ENCODE results near the gene IGFN1.
"Not testable (repeated sequence)": the region's sequence is repeated elsewhere in the genome, so short reads cannot be mapped to it uniquely, and the experiment has no call there.

Gene IGFN1

GRCh38 chr1:201190624-201191051, at the start of gene IGFN1:
Gene IGFN1 (plus strand): TSS chr1:201190824. CDS start chr1:201193294, 2,470 bp downstream.
- no peak for DNase-seq (ENCODE audit: low spot score)

- no peak for DNase-seq (ENCODE audit: low spot score)
Observed at GRCh38 chr1:201140941-201141260, 49.7 kb upstream of the IGFN1 start.

DNA sequence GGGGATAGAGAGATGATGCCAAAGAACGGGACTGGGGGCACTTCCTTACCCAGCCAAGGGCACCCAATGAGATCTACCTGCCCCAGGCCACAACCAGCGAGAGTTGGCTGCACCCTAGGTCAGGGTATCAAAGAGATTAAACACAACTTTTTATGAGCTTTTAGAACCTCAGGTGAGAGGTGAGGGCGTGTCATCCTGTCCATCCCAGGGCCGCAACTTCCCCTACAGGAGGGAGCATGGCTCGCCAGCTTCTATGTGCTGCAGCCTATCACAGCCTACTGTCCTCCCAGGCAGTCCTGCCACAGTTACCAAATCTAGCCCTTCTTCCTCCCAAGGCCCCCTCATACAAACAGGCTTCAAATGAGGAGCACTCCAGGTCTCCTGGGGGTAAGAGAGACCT, 49.2 kb upstream of the IGFN1 start:
- DNase-seq (ENCODE audit: low spot score), result no peak

GRCh38 chr1:201142011-201142848, 48.4 kb upstream of the IGFN1 start:
- DNase-seq (ENCODE audit: low spot score), result no peak

- no peak for DNase-seq (ENCODE audit: low spot score)
Observed at GRCh38 chr1:201142849-201143725, 47.5 kb upstream of the IGFN1 start.

DNA sequence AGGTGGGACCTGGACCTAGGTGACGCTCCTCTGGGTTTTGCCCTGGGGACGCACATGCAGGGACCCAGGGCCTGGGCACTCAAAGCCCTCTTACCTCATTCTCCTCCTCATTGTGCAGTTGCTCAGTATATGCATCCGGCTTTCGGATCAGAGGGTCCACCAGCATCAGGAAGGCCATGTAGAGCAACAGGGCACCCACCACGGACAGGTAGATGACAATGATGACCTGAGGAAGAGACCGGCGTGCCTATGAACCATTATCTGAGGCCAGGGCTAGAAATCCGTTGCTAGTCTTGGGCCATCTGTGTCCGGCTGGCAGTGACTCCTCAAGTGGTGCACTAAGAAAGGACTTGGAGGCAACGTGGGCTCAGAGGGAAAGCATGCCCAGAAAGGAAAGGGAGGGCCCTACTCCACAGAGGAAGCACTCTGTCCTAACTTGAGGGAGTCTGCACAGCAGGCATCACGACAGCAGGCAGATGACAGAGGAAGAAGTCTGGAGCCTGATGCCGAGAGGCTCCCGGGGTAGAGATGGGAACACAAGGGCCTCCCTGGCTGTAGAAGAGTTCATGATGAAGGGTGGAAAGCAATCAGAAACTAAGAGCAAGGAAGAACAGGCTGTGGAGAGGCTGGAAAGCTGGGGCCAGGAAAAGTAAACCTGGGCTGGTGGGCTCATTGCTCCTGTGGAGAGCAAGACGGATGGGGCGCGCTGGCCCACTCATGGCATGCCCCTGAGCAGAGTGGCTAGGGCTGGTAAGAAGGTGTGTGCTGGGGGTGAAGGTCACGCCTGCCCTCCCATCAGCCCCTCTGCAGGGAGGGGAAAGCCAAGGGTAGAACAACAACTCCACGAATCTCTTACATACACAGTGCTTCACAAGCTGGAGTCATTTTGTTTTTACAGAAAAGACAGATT, 46.6 kb upstream of the IGFN1 start:
- DNase-seq (ENCODE audit: low spot score), result no peak

- no peak for DNase-seq (ENCODE audit: low spot score)
Observed at GRCh38 chr1:201144701-201145100, 45.9 kb upstream of the IGFN1 start.

DNA sequence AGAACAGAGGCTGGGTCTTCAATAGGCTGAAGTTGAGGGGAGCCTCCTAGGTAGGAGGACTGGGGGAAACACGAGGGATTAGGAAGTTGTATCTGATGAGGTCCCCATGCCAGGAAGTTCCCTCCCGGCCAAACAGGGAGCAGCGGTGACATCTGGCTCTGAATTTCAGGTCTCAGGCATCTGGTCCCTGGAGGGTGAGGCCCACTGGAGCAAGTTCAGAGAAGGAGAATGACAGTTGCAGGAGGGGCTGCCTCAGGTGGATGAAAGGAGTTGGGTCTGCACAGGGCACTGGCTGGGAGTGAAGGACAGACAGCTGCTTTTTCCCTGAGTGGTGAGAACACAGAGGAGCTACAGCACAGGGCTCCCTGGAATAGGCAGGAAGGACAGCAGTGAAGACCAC, 45.5 kb upstream of the IGFN1 start:
- DNase-seq (ENCODE audit: low spot score), result no peak

DNA sequence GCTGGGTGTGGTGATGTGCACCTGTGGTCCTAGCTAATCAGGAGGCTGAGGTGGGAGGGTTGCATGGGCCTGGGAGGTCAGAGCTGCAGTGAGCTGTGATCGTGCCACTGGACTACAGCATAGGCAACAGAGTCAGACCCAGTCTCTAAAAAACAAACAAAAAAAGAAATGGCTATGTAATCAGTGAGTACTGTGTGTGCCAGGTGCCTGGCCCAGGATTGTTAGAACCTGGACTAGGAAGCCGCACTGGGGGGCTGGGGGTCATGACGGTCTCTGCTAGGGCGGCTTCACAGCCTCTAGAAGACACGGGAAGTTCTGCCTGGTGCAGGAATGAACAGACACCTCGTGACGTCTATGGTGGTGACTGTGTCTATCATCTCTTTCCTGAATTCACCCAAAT, 44.8 kb upstream of the IGFN1 start:
- no peak for DNase-seq (ENCODE audit: low spot score)

GRCh38 chr1:201146626-201147390, 43.8 kb upstream of the IGFN1 start:
- DNase-seq (ENCODE audit: low spot score), result no peak

- no peak for DNase-seq (ENCODE audit: low spot score)
Observed at GRCh38 chr1:201147396-201148015, 43.1 kb upstream of the IGFN1 start.

- no peak for DNase-seq (ENCODE audit: low spot score)
Observed at GRCh38 chr1:201149400-201149799, 41.2 kb upstream of the IGFN1 start.

DNA sequence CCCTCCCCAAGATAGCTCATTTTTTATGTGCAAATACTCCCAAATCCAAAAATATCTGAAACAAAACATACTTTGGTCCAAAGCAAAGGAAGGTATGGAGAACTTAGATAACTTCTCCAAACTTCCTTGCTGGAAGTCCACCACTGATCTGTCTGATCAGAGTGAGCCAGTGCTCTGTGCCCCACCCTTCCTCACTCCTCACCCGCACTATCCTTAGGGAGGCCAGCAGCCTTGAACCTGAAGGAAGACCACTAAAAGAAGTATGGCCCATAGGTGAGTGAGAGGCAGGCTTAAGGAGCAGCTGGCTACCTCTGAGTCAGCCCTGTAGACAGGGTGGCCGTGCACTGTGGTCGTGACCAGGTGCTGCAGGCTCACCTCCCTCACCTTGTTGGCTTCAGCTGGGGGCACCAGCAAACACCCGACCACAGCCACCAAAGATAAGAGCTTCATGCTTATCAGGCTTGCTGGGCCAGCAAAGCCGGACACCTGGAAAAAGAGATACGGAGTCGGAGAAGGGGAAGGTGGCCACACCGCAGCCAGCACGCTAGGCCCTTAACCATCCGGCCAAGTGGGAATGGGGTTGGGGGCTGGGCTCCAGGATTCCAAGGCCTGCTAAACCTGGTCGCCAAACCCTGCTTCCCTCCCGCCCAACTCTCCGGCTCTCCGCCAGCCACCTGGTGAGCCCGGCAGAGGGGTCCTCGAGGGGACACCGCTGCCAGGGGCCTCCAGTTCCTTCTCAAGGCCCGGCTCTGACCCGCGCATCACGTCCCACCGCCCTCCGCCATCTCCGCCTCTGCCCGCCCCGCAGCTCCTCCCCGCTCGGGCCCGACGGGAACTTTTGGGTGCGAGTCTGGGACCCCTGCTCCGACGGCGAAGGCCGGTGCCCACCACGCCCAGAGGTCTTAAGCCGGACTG, 36.9 kb upstream of the IGFN1 start:
- no peak for DNase-seq (ENCODE audit: low spot score)

DNA sequence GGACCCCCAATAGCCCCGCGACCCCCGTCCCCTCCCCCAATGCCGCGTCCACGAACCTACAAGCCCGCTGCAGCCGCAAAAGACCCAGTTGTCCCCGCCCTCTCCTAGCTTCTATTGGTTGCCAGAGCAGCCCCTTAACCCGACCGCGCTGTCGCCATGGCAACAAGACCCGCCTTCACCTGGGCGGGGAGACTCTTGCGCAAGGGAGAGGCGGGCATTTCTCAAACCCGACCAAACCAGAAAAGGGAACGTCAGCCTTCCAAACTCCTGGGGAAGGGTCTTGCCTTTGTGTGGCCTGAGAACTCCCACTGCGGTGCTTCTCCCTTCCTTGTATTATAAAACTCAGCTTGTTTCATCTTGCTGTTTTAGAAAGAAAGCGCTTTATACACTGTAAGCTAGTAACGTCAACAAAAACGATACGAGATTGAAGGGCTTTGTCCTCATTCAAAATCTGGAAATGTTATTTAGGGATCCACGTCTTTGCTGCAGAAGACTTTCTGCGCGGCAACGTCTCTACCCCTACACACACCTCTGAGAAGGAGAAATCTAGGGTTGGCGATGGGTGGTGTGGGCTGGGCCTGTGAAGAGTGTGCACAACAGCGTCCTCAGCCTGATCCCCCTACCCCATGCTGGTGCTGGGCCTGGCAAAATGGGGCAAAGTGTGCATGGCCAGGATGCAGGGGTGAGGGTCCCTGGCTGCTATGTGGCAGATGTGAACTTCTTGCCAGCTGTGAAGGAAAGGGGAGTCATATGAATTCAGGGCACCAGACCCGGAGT, 36.0 kb upstream of the IGFN1 start, which contains the start of gene TMEM9:
TSS of gene TMEM9 (minus strand) at position 86 of the 777 bp plus-strand sequence. CDS start 551 bp downstream, outside the sequence.
- peak; percentile 98 for DNase-seq (ENCODE audit: low spot score)

DNA sequence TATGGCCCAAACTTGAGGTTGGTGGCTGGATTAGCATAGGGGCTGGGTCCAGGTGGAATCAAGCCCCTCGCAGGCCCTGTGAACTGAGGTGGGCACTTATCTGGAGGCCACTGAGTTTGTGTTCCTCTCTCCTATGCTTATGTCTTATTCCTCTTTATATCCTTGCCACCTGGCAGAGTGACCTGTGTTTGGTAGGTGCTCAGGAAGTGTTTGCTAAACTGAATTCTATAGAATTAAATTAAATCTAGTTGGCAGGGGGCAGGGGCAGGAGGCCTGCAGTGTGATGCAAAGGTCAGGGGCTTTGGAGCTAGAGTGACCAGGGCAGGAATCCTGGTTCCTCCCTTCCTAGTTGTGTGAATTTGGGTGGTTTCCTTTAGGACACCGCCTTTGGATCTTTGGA, 35.3 kb upstream of the IGFN1 start:
- no peak for DNase-seq (ENCODE audit: low spot score)

GRCh38 chr1:201156346-201156745, 34.3 kb upstream of the IGFN1 start:
- DNase-seq (ENCODE audit: low spot score), result no peak

GRCh38 chr1:201156819-201157218, 33.8 kb upstream of the IGFN1 start:
- DNase-seq (ENCODE audit: low spot score), result no peak

- DNase-seq (ENCODE audit: low spot score), result no peak
Observed at GRCh38 chr1:201157949-201158348, 32.7 kb upstream of the IGFN1 start.

GRCh38 chr1:201163036-201163435, 27.6 kb upstream of the IGFN1 start:
- DNase-seq (ENCODE audit: low spot score), result not testable (repeated sequence)
